ENCODE data around the gene COBLL1. TPM values are rescaled to one million over a fixed set of nuclear protein-coding genes. Genes with fewer than 3 reads are reported as not detected.

The COBLL1 gene
- polyA plus RNA-seq, 6 donors from 2014 or later = 39.0 to 91.5 (median 76.4) TPM

DNA sequence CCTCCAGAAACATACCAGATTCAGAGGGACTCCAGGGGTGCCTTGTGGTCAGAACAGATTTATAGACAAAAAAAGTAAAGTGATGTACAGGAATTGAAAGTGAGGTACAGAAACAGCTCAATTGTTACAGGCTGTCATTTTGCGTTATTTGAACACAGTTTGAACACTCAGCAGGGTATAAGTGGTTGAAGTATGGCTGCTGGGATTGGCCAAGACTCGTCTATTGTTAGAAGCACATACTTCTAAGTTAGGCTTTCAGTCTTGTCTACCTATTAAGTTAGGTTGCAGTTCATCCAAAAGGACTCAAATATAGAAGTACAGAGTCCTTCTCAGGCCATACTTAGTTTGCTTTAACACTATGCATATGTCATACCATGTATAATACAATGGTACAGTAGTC is 199.4 kb downstream of the COBLL1 start:
- H3K27ac Mint-ChIP-seq = no peak overlapping the region
- H3K27me3 Mint-ChIP-seq = no peaks in the 10 kb centered on the region
- no peaks in the 10 kb centered on the region for H3K4me1 Mint-ChIP-seq
- H3K9me3 Mint-ChIP-seq = peaks cover 4 to 23% (median 11%) of the 10 kb centered on the region in 7 donors
- DNase-seq (no peak), ATAC-seq (ENCODE audit: low read depth in 2 of 2) (no peak)
- H3K36me3 Mint-ChIP-seq = peaks cover under 1 to 7% of the 10 kb centered on the region in 2 donors
- no peak overlapping the region for H3K4me3 Mint-ChIP-seq

Other genes starting within 250 kb of the COBLL1 start
- gene GRB14, start 220.3 kb downstream of the COBLL1 start, polyA plus RNA-seq (ENCODE audit: low read depth in 6 of 6) = under 1 TPM in 2 of 6 donors, not detected in 4; 0.16 to 0.20 TPM
- 10 to 100 TPM in 3 of 6 donors, 1 to 10 TPM in 3; 1.1 to 16.3 (median 9.5) TPM for gene SLC38A11, start 113.7 kb upstream of the COBLL1 start, polyA plus RNA-seq (ENCODE audit: low read depth in 6 of 6)

Data from naive B cell (primary cell).